Lung (tissue), 12 donors: Measurements from ENCODE around the gene PRG2. TPM values are rescaled to one million over a fixed set of nuclear protein-coding genes. Genes with fewer than 3 reads are reported as not detected.

Experiments
- ATAC-seq: fragments of 200-7000 bp; cut with Tn5 transposase; one replicate; pipeline ENCODE4 v1.9.1; 2020; ENCODE audit warnings: moderate number of reproducible peaks; ENCODE audit not compliant: insufficient read depth, low FRiP score
- DNase-seq, 3 donors: peaks; one replicate each; pipeline ENCODE4 v3.0.0-alpha.2; 2013 to 2017
- H3K27ac ChIP-seq, 2 donors: one replicate each; pipeline ENCODE4 v1.5.1; 2013; ENCODE audit warnings: mild to moderate bottlenecking in 2 of 2, moderate library complexity in 2 of 2, control low read depth in 1 of 2, inconsistent platforms in 1 of 2, low read depth in 1 of 2, low read length in 1 of 2
- H3K27me3 ChIP-seq, 3 donors: one replicate each; pipeline ENCODE4 v1.5.1; 2013; ENCODE audit warnings: low read length in 2 of 3; ENCODE audit not compliant: control insufficient read depth in 3 of 3, insufficient read depth in 3 of 3
- H3K36me3 ChIP-seq, 4 donors: one replicate each; pipeline ENCODE4 v1.5.1; 2013; ENCODE audit warnings: low read length in 4 of 4, mild to moderate bottlenecking in 1 of 4, moderate library complexity in 1 of 4; ENCODE audit not compliant: control insufficient read depth in 4 of 4, insufficient read depth in 4 of 4
- H3K4me1 ChIP-seq, 5 donors: one replicate each; pipeline ENCODE4 v1.5.1; 2013; ENCODE audit warnings: low read length in 5 of 5, mild to moderate bottlenecking in 2 of 5, moderate library complexity in 1 of 5; ENCODE audit not compliant: control insufficient read depth in 5 of 5, insufficient read depth in 5 of 5
- H3K4me3 ChIP-seq: one replicate; pipeline ENCODE4 v1.5.1; 2013; ENCODE audit warnings: mild to moderate bottlenecking, control low read depth, moderate library complexity
- H3K9ac ChIP-seq, 2 donors: one replicate each; pipeline ENCODE4 v1.5.1; 2013; ENCODE audit warnings: low read length in 2 of 2, control low read depth in 1 of 2; ENCODE audit not compliant: insufficient read depth in 1 of 2
- H3K9me3 ChIP-seq, 4 donors: one replicate each; pipeline ENCODE4 v1.5.1; 2013; ENCODE audit warnings: low read length in 3 of 4, mild to moderate bottlenecking in 1 of 4, moderate library complexity in 1 of 4; ENCODE audit not compliant: control insufficient read depth in 4 of 4, insufficient read depth in 3 of 4
- CTCF ChIP-seq: IDR thresholded peaks from 2 replicates; pipeline ENCODE4 v1.5.1; 2012; ENCODE audit warnings: mild to moderate bottlenecking; ENCODE audit errors: control extremely low read depth, extremely low read depth
- WGBS, 2 donors: extraction: QIAGEN DNeasy Blood & Tissue Kit; methylation state at CpG; one replicate each; pipeline ENCODE4 v1.1.7; 2013; 5-methylcytosine and 5-hydroxymethylcytosine counted together
- polyA plus RNA-seq, 2 donors: library from polyadenylated mRNA; stranded (reverse); fragments of 200-250 nt; gene quantifications; one replicate each; pipeline ENCODE4 v1.2.1, GENCODE V29; 2013
- total RNA-seq, 2 donors: library from RNA; depleted of rRNA in 1 of 2; stranded (reverse); fragments of >200 nt in 1 of 2; gene quantifications; one replicate each; pipeline ENCODE4 v1.2.1, GENCODE V29; 2014 to 2021
- donor health status: control.
- donor health status: control.
- donor health status: Bipolar disorder and iron deficiency.
- donor health status: healthy.
- donor health status: DM: yes; HTN: yes; CAD: no.

PRG2 gene
- total and polyA plus RNA-seq, 4 donors = 0.68 to 5.3 (median 0.83) TPM

GRCh38 chr11:57341250-57341808 lies 49.1 kb downstream of the PRG2 start:
- ATAC-seq (no peak), DNase-seq (no peak)
- Histone ChIP-seq H3K4me3 (no peak overlapping the region), H3K9me3 (no peaks in the 10 kb centered on the region), H3K9ac (no peak overlapping the region), H3K4me1 (peaks cover 0 to 7% (median 3%) of the 10 kb centered on the region in 5 donors), H3K36me3 (no peaks in the 10 kb centered on the region), H3K27ac (no peak overlapping the region), H3K27me3 (no peaks in the 10 kb centered on the region)
- 79 to 86% methylated on average over 6 of the region's 6 CpGs for WGBS, 2 donors
- no peak for TF ChIP-seq CTCF

GRCh38 chr11:57340039-57340615 lies 50.3 kb downstream of the PRG2 start:
- DNase-seq (peak in 1 of 3 donors; percentile 49), ATAC-seq (no peak)
- H3K27me3 ChIP-seq = no peaks in the 10 kb centered on the region
- no peaks in the 10 kb centered on the region for H3K36me3 ChIP-seq
- no peak overlapping the region for H3K9ac ChIP-seq
- H3K4me3 ChIP-seq = no peak overlapping the region
- H3K9me3 ChIP-seq = no peaks in the 10 kb centered on the region
- WGBS, 2 donors = 47 to 55% methylated on average over 12 of the region's 12 CpGs
- TF ChIP-seq CTCF = no peak
- H3K4me1 ChIP-seq = peaks cover 0 to 13% (median 7%) of the 10 kb centered on the region in 5 donors
- H3K27ac ChIP-seq = no peak overlapping the region

GRCh38 chr11:57339328-57339727 lies 51.1 kb downstream of the PRG2 start:
- no peak for ATAC-seq

More at GRCh38 chr11:57339328-57339727, 51.1 kb downstream of the PRG2 start:
- WGBS, 2 donors = 72 to 83% methylated on average over 5 of the region's 5 CpGs
- no peak for TF ChIP-seq CTCF
- Histone ChIP-seq H3K9me3 (no peaks in the 10 kb centered on the region), H3K4me1 (peaks cover 0 to 21% (median 12%) of the 10 kb centered on the region in 5 donors), H3K36me3 (peaks cover 0 to 3% (median 0%) of the 10 kb centered on the region in 4 donors), H3K4me3 (no peak overlapping the region), H3K27ac (no peak overlapping the region), H3K27me3 (no peaks in the 10 kb centered on the region), H3K9ac (no peak overlapping the region)
- no peak for DNase-seq
